OCI-LY7 (cell line): ENCODE results near the gene TMEM178B.

ENCODE experiments used
- EZH2phosphoT487 ChIP-seq: fragments of 200-600 bp; sonication (generic); IDR thresholded peaks from 2 replicates; pipeline ENCODE4 v1.6.1; 2018; ENCODE audit warnings: low read depth, borderline replicate concordance, mild to moderate bottlenecking, mixed run types, antibody characterized with exemption, low read length, moderate library complexity, mixed read lengths
- TF ChIP-seq, protein P1 (sequence below): fragments of 200-600 bp; sonication (generic); conservative IDR thresholded peaks from 2 replicates; pipeline ENCODE4 v1.5.1; 2014; ENCODE audit warnings: mild to moderate bottlenecking, antibody characterized with exemption, low read length, moderate library complexity, mixed read lengths

DNA sequence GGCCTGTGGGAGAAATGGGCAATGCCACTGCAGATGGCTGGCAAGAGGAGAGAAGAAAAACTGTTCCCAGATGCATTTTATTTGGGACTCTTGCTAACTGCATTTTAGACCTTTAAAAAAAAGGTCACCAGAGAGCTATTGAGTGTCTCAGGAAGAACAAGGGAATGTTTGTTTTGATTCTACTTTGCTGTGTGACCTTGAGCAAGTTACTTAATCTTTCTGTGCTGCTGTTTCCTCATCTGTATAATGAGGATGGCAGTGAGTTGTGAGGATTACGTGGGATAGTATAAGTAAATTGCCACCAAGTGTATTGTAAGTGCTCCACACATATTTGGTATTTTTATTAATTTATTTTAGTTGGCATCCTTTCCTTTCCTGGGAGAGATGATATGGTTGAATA is 335.4 kb downstream of the TMEM178B start:
- TF ChIP-seq, protein P1, sequence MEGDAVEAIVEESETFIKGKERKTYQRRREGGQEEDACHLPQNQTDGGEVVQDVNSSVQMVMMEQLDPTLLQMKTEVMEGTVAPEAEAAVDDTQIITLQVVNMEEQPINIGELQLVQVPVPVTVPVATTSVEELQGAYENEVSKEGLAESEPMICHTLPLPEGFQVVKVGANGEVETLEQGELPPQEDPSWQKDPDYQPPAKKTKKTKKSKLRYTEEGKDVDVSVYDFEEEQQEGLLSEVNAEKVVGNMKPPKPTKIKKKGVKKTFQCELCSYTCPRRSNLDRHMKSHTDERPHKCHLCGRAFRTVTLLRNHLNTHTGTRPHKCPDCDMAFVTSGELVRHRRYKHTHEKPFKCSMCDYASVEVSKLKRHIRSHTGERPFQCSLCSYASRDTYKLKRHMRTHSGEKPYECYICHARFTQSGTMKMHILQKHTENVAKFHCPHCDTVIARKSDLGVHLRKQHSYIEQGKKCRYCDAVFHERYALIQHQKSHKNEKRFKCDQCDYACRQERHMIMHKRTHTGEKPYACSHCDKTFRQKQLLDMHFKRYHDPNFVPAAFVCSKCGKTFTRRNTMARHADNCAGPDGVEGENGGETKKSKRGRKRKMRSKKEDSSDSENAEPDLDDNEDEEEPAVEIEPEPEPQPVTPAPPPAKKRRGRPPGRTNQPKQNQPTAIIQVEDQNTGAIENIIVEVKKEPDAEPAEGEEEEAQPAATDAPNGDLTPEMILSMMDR, result no peak
- no peak for TF ChIP-seq EZH2phosphoT487
